Measurements from ENCODE around the gene GINS2. TPM values are rescaled to one million over a fixed set of nuclear protein-coding genes. Genes with fewer than 3 reads are reported as not detected.

The GINS2 gene
- total RNA-seq, 1 donor from 2014 or later = 0.26 TPM

DNA sequence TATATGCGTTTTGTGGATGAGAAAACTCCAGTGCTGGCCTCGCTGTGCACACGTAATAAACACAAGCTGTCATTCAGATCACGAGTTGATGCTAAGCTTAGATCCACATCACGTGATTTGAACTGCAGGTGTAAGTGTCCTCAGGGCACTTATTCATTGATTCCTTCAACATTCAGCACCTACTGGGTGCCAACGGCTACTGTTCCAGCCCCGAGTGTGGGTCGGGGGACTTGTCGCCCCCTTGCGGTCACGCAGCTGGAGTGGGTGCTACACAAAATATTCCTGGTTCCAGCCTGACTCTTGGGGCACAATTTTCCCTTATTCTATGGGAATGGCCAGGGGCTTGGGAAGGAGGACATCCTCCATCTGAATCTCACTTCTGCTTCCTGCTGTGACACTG, 29.9 kb upstream of the GINS2 start:
- H3K36me3 ChIP-seq (ENCODE audit: control insufficient read depth, insufficient read depth, low read length) = peaks cover 10% of the 10 kb centered on the region
- no peak overlapping the region for H3K4me3 ChIP-seq (ENCODE audit: low read depth, low read length)
- DNase-seq (ENCODE audit: low read depth) (peak; percentile 35), FAIRE-seq (no peak)
- no peaks in the 10 kb centered on the region for H3K27me3 ChIP-seq (ENCODE audit: control insufficient read depth, insufficient read depth, low read length)
- TF ChIP-seq, protein P1, sequence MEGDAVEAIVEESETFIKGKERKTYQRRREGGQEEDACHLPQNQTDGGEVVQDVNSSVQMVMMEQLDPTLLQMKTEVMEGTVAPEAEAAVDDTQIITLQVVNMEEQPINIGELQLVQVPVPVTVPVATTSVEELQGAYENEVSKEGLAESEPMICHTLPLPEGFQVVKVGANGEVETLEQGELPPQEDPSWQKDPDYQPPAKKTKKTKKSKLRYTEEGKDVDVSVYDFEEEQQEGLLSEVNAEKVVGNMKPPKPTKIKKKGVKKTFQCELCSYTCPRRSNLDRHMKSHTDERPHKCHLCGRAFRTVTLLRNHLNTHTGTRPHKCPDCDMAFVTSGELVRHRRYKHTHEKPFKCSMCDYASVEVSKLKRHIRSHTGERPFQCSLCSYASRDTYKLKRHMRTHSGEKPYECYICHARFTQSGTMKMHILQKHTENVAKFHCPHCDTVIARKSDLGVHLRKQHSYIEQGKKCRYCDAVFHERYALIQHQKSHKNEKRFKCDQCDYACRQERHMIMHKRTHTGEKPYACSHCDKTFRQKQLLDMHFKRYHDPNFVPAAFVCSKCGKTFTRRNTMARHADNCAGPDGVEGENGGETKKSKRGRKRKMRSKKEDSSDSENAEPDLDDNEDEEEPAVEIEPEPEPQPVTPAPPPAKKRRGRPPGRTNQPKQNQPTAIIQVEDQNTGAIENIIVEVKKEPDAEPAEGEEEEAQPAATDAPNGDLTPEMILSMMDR (IDR thresholded peaks at IDR 0.05; ENCODE audit: insufficient read depth, low read length, severe bottlenecking) = peak; percentile 50

DNA sequence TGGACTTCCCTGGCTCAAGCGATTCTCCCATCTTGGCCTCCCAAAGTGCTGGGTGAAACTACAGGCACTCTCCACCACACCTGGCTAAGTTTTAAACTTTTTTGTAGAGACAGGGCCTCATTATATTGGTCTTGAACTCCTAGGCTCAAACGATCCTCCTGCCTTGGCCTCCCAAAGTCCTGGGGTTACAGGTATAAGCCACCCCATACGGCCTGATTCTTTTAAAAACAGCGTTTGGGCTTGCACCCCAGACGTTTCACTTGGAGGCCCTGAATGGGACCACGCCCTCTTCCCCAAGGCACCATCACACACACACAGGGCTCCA, 29.4 kb upstream of the GINS2 start:
- TF ChIP-seq, protein P1 (IDR thresholded peaks at IDR 0.05; ENCODE audit: insufficient read depth, low read length, severe bottlenecking) = no peak
- Histone ChIP-seq H3K4me3 (ENCODE audit: low read depth, low read length) (no peak overlapping the region), H3K27me3 (ENCODE audit: control insufficient read depth, insufficient read depth, low read length) (no peaks in the 10 kb centered on the region), H3K36me3 (ENCODE audit: control insufficient read depth, insufficient read depth, low read length) (peaks cover 9% of the 10 kb centered on the region)
- DNase-seq (ENCODE audit: low read depth) = no peak
- no peak for FAIRE-seq

DNA sequence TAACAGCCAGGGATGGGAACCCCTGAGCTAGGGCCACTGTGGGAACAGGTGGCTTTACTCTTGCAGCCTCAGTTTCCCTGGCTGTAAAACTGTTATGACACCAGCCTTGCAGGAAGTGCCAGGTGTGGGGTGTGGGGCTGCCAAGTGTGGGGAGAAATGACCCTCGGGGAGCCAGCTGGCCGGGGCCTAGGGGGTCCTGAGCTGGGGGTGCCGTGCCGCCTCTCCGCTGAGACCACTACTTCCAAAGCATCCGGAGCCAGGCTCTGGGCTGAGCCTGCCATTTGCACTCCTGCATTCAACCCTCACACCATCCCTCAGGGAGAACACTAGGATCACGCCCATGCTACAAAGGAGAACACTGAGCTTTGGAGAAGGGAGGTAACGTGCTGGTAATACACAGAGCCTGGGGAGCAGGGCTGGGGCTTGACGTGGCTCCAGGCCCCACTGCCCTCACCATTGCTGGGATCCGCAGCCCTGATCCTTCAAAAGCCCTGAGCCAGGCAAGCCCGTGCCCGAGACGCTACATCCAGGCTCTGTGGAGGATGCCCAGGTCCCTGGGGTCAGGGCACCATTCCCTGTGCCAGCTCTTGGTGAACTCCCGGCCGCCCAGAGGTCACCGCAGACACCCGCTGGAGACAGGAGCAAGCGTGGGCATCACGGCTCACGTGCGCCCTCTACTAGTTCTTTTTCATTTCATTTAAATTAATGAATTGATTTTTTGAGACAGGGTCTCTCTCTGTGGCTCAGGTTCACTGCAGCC, 28.8 kb upstream of the GINS2 start:
- TF ChIP-seq, protein P1 (IDR thresholded peaks at IDR 0.05; ENCODE audit: insufficient read depth, low read length, severe bottlenecking) = peak; percentile 69
- DNase-seq (ENCODE audit: low read depth) (no peak), FAIRE-seq (no peak)
- peaks cover 13% of the 10 kb centered on the region for H3K36me3 ChIP-seq (ENCODE audit: control insufficient read depth, insufficient read depth, low read length)
- no peaks in the 10 kb centered on the region for H3K27me3 ChIP-seq (ENCODE audit: control insufficient read depth, insufficient read depth, low read length)
- H3K4me3 ChIP-seq (ENCODE audit: low read depth, low read length) = no peak overlapping the region

DNA sequence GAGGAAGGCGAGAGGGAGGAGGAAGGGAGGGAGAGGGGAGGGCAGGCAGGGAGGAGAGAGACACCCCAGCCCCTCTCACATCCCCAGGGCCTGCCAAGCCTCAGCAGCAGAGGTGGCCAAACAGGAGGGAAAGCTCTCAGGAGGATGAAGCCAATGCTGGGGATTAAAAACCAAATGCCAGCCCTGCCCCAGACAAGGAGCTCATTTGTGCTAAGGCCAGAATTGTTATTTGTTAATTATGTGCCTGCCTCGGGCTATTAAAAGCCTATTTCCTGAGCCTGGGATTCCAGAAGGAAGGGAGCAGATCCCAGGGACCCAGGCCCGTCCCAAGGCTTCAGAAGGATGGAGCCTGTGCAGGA, 27.9 kb upstream of the GINS2 start:
- Histone ChIP-seq H3K27me3 (ENCODE audit: control insufficient read depth, insufficient read depth, low read length) (no peaks in the 10 kb centered on the region), H3K4me3 (ENCODE audit: low read depth, low read length) (no peak overlapping the region), H3K36me3 (ENCODE audit: control insufficient read depth, insufficient read depth, low read length) (peaks cover 14% of the 10 kb centered on the region)
- no peak for DNase-seq (ENCODE audit: low read depth)
- FAIRE-seq = no peak
- TF ChIP-seq, protein P1 (IDR thresholded peaks at IDR 0.05; ENCODE audit: insufficient read depth, low read length, severe bottlenecking) = no peak

DNA sequence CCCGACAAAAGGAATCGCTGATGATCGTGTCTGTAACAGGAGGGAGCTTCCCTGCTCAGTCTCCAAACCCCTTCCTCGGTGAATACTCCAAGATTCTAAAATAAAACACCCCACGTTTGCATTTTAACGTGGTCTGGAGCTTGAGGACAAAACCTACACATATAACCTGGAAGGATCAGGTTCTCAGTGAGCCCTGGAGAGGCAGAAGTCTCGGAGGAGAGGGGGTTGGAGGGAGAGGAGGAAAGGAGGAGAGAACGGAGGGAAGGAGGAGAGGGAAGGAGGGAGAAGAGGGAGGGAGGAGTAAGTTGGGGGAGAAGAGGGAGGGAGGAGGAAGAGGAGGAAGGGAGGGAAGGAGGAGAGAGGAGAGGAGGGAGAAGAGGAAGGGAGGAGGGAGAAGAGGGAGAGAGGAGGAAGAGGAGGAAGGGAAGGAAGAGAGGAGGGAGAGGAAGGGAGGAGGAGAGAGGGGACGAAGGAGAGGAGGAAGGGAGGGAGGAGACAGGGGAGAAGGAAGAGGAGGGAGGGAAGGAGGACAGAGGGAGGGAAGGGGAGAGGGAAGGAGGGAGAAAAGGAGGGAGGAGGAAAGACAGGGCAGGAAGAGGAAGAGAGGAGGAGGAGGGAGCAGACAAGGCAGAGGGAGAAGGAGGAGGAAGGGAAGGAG, 27.4 kb upstream of the GINS2 start:
- FAIRE-seq (no peak), DNase-seq (ENCODE audit: low read depth) (no peak)
- Histone ChIP-seq H3K4me3 (ENCODE audit: low read depth, low read length) (no peak overlapping the region), H3K36me3 (ENCODE audit: control insufficient read depth, insufficient read depth, low read length) (peaks cover 14% of the 10 kb centered on the region), H3K27me3 (ENCODE audit: control insufficient read depth, insufficient read depth, low read length) (no peaks in the 10 kb centered on the region)
- TF ChIP-seq, protein P1 (IDR thresholded peaks at IDR 0.05; ENCODE audit: insufficient read depth, low read length, severe bottlenecking) = no peak
